GM10847 (cell line): ENCODE results near the gene SPO11.
A peak's percentile ranks its signal among the peaks of the same experiment; 100 is the strongest.

Experiments
- POLR2A ChIP-seq: IDR thresholded peaks from 2 replicates; pipeline ENCODE4 v1.6.1; 2011; ENCODE audit not compliant: insufficient read length; ENCODE audit errors: extremely low read depth

The SPO11 gene

DNA sequence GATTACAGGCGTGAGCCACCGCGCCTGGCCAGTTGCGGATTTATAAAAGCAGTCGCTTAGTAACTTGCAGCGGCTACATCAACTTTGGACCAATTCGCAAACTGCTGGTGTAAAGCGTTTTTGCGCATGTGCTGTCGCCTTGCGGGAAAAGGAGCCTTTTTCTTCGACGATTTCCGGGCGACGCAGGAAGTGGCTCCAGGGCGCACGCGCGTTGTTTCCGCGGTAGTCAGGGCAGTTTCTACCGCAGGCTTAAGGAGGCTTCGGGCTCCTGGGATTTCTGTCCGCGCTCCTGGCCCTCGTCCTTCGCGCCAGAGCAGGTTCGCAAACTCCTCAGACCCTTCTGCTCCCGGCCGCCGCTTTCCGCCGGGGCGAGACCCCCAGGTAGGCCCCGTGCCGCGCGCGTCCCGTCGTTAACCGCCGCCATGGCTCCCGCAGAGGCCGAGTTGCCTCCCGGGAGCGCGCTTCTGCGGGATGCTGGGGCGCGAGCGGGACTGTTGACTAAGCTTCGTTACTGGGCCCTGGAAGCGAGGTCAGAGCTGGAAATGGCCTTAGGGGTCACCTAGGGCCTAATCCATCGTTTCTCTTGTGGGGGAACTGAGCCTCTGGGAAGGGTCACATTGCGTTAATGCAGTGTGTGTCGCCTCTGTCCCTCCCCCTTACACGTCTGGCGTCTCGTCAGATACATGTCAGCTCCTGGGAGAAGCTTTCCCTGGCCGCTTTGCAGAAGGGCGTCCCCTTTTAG lies 21.6 kb downstream of the SPO11 start, which contains the start of gene RAE1:
Gene RAE1 (plus strand): TSS at position 214 of the 742 bp plus-strand sequence. CDS start 2,784 bp downstream, outside the sequence.
- peak; percentile 63 for TF ChIP-seq POLR2A

DNA sequence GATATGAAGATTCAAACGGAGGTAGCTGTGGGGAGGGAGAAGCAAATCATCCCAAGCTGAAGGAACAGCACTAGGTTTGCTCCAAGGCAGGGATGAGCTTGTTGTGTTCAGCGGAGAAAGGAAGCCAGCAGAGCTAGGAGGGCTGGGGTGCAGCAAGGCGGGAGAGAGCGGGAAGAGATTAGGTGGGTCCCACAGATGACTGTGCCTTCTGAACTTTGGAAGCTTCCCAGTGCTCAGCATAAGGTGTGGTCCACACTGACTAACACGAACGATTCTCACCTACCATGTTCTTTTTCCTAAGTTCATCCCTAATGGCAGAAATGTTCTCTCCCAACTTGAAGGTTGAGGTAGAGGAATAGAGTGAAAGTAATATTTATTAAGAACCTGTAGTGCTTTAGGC lies 22.7 kb downstream of the SPO11 start:
- no peak for TF ChIP-seq POLR2A

DNA sequence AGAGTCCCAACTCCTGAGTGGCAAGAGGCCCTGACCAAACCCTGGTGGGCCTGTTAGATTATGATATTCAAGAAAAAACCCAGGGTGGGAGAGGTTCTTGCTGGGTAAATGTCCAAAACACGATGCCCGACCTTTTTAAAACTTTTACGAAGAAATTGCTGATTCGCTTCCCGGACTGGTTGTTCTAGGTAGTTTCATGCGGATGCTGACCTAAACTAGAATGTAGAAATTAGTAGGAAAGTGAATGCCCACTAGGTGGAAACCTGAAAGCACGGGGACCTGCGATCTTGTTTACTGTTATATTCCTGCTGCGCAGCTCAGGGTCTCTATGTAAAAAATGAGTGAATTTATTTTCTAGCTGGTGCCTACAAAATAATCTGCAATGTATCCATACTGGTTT lies 23.7 kb downstream of the SPO11 start:
- no peak for TF ChIP-seq POLR2A

DNA sequence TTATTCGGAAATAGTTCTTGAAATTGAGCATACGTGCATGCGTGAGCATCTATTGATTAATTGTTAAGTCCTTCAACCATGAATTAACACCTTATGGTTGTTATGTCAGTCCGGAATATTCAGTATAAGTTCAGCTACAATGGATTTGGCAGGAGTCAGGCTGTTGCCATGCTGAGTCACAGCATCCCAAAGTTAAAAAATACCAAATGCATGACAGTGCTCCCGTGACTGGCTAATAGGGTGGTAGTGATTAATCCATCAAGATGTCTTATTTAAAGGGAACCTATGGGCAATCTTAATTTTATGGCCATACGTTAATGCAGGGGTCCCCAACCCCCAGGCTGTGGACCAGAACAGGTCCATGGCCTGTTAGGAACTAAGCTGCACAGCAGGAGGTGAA lies 31.9 kb downstream of the SPO11 start:
- TF ChIP-seq POLR2A: no peak

DNA sequence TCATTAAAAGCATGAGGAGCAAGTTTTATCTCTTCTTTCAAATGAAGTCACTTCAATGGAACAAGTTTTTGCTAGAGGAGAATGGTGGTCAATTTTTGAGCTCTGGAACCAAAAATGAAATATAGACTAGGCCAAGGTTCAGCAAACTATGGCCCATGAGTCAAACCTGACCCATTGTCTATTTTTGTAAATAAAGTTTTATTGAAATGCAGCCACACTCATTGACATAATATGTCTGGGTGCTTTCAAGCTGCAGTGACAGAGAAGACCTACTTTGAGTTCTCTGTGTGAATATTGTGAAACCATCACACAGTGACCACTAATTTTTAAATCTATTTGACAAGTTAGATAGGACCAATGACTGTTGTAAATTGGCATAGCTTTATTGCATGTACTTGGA lies 34.8 kb downstream of the SPO11 start:
- no peak for TF ChIP-seq POLR2A

DNA sequence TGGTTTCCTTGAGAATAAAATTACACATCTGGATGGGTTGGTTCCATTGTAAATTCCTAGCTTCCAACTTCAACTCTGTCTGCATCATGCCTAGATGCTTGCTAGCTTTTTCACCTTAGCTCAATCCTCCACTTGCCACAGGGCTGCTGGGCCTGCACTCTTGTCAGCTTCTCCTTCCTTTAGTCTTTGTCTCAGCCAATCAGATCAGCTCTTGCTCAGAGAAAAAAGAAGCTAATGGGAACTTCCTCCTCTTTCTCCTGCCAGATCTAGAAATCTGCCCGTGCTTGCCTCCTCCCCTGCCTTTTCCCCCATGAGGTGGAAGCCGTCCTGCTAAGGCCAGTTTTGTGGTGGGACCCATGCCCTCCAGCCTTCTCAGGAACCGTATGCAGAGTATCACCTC lies 40.0 kb downstream of the SPO11 start:
- TF ChIP-seq POLR2A: no peak

- TF ChIP-seq POLR2A: no peak
These were observed 40.7 kb downstream of the SPO11 start for GRCh38 chr20:57370316-57370715.

DNA sequence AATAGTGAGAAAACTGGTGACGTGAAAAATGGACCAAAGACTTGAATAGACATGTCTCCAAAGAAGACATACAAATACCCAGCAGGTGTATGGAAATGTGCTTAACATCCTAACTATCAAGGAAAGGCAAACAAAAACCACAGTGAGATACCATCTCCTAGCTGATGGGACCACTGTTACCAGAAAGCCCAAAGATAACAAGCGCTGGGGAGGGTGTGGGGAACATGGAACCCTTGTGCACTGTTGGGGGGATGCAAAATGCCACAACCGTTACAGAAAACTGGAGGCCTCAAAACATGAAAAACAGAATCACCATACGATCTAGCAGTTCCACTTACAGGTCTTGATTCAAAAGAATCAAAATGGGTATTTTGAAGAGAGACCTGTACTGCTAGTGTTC lies 41.8 kb downstream of the SPO11 start:
- TF ChIP-seq POLR2A: no peak

DNA sequence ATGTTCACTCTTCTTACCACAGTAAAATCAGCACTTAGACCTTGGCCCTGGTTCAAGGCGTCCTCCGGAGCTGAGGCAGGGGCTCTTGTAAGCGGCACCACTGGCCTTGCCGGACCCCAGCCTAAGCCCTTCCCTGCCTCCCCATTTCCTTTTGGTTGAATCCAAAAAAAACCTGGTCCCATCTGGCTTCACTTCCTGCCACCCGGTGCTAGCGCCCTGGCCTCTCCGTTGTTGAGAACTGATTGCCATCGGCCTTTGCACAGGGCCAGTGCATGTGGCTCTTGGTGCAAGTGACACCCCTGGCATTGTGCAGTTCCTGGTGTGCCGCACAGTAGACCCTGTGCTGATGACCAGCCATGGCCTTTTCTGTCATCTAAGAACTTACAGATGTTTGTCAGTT lies 42.6 kb downstream of the SPO11 start:
- no peak for TF ChIP-seq POLR2A

- no peak for TF ChIP-seq POLR2A
These were observed 43.2 kb downstream of the SPO11 start for GRCh38 chr20:57372581-57373350.

DNA sequence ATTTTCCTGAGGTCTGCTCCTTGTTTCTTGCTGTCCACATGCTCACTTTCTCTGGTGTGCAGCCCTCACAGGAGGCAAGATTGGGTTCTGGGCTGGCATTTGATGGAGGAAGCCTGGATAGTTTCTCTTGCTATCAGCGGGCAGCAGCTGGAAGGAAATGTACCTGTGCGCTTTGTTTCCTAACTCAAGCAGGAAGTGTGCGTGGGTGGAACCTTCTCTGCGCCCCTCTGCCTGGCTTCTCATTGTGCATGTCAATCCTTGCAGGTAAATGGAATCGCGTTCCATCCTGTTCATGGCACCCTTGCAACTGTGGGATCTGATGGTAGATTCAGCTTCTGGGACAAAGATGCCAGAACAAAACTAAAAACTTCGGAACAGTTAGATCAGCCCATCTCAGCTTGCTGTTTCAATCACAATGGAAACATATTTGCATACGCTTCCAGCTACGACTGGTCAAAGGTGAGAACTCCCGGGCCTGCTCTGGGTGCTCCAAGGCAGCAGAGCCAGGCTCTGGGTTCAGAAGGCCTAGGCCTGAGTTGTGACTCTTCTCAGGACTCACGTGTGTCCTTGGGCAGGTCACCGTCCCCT lies 44.8 kb downstream of the SPO11 start:
- TF ChIP-seq POLR2A: no peak

- no peak for TF ChIP-seq POLR2A
These were observed 45.5 kb downstream of the SPO11 start for GRCh38 chr20:57374931-57375651.

DNA sequence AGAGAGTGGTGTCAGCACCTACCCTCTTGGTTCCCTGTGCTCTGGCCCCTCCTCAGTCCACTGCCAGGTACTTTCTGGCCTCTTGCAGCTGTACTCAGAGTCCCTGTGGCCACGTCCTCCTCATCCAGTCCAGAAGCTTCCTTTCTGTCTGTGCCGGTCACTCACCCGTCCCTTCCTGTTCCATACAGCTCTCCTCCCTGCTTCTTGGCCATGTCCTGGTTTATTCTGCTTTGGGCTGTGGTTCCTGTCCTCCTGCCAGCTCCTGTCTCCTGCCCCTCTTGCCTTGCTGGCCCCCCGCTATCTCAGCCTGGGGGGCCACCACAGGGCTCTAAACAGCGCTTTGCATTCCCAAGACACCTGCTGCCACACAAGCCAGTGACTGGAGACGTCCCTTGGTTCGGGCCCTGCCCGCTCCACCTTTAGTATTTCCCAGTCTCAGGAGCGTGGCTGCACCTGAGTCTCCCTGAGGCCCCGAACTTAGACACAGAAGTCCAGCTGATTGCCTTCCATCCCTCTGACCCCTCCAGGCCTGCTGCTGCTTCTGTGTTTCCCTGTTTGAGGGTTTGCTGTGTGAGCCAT lies 46.1 kb downstream of the SPO11 start:
- TF ChIP-seq POLR2A: no peak

DNA sequence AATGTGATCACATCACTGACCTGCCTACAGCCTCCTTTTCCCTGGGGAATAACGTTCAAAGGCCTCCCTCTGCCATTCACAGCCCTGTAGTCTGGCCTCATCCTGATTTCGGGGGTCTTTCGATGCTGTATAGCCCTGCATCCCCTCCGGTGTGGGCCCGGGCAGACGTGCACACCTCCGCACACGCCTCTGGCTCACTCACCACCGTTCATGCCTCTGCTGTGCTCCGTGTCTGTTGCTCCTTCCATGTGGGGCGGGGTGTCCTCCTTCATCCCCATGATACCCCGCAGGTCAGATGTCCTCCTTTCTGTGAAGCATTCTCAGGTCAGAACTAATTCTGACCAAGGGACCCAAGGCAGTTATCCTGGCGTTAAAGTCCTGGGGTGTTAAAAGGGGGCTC lies 47.7 kb downstream of the SPO11 start:
- no peak for TF ChIP-seq POLR2A

DNA sequence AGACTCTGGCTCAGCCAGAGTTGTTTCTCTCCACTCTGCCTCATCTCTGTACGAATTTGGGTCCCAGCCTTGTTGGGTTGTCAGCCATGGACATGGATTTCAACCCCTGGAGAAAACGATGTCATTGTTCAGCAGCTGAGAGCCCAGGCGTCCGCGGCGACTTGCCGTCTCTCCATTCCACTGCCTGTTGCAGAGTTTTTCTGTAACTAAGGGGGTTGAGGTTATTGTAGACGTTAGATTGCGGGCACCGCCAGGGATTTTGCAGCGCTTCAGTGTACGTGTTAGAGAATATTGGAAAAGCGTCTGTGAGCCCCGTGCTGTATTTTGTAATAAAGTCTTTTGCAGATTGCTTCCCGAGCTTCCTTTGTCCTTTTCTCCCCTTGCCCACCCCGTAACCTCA lies 48.5 kb downstream of the SPO11 start:
- no peak for TF ChIP-seq POLR2A
